ENCODE results near the gene UVRAG.

The UVRAG gene

GRCh38 chr11:75781831-75782230 is 33.2 kb upstream of the UVRAG start:
- Histone ChIP-seq H3K4me1 (no peaks in the 10 kb centered on the region), H3K36me3 (no peaks in the 10 kb centered on the region), H3K27me3 (no peaks in the 10 kb centered on the region), H3K9me3 (no peaks in the 10 kb centered on the region), H3K4me3 (ENCODE audit: low read depth, low read length) (no peak overlapping the region)
- DNase-seq = no peak
- TF ChIP-seq CTCF (IDR thresholded peaks at IDR 0.05; ENCODE audit: low read depth, low read length) = no peak

GRCh38 chr11:75782540-75783263 is 32.3 kb upstream of the UVRAG start:
- no peaks in the 10 kb centered on the region for H3K27me3 ChIP-seq
- H3K9me3 ChIP-seq = no peaks in the 10 kb centered on the region
- no peaks in the 10 kb centered on the region for H3K4me1 ChIP-seq
- DNase-seq = no peak
- H3K4me3 ChIP-seq (ENCODE audit: low read depth, low read length) = no peak overlapping the region
- TF ChIP-seq CTCF (IDR thresholded peaks at IDR 0.05; ENCODE audit: low read depth, low read length) = no peak
- H3K36me3 ChIP-seq = no peaks in the 10 kb centered on the region

GRCh38 chr11:75783416-75784084 is 31.5 kb upstream of the UVRAG start:
- Histone ChIP-seq H3K4me1 (no peaks in the 10 kb centered on the region), H3K27me3 (no peaks in the 10 kb centered on the region), H3K4me3 (ENCODE audit: low read depth, low read length) (no peak overlapping the region), H3K36me3 (no peaks in the 10 kb centered on the region), H3K9me3 (no peaks in the 10 kb centered on the region)
- DNase-seq = no peak
- no peak for TF ChIP-seq CTCF (IDR thresholded peaks at IDR 0.05; ENCODE audit: low read depth, low read length)

GRCh38 chr11:75784085-75784478 is 30.9 kb upstream of the UVRAG start:
- H3K4me1 ChIP-seq = no peaks in the 10 kb centered on the region
- no peak overlapping the region for H3K4me3 ChIP-seq (ENCODE audit: low read depth, low read length)
- no peak for TF ChIP-seq CTCF (IDR thresholded peaks at IDR 0.05; ENCODE audit: low read depth, low read length)
- H3K36me3 ChIP-seq = no peaks in the 10 kb centered on the region
- no peak for DNase-seq
- H3K9me3 ChIP-seq = no peaks in the 10 kb centered on the region
- no peaks in the 10 kb centered on the region for H3K27me3 ChIP-seq

- no peaks in the 10 kb centered on the region for H3K4me1 ChIP-seq
- H3K27me3 ChIP-seq = no peaks in the 10 kb centered on the region
- no peak for TF ChIP-seq CTCF (IDR thresholded peaks at IDR 0.05; ENCODE audit: low read depth, low read length)
- H3K4me3 ChIP-seq (ENCODE audit: low read depth, low read length) = no peak overlapping the region
- H3K36me3 ChIP-seq = no peaks in the 10 kb centered on the region
- H3K9me3 ChIP-seq = no peaks in the 10 kb centered on the region
- no peak for DNase-seq
Observed at GRCh38 chr11:75784506-75784905, 30.5 kb upstream of the UVRAG start.

GRCh38 chr11:75785187-75785586 is 29.8 kb upstream of the UVRAG start:
- no peak for DNase-seq
- no peaks in the 10 kb centered on the region for H3K36me3 ChIP-seq
- no peak for TF ChIP-seq CTCF (IDR thresholded peaks at IDR 0.05; ENCODE audit: low read depth, low read length)
- no peak overlapping the region for H3K4me3 ChIP-seq (ENCODE audit: low read depth, low read length)
- H3K9me3 ChIP-seq = no peaks in the 10 kb centered on the region
- H3K27me3 ChIP-seq = no peaks in the 10 kb centered on the region
- H3K4me1 ChIP-seq = no peaks in the 10 kb centered on the region
